Esophagus muscularis mucosa (tissue), 4 donors: ENCODE data around the gene BET1.

Source experiments
- CTCF ChIP-seq, 3 experiments: fragments of 200-600 bp in 2 of 3; fragments of 450-650 bp in 1 of 3; sonication (generic) in 2 of 3; IDR thresholded peaks; one replicate each; pipeline ENCODE4 v1.5.1; 2017 to 2019; ENCODE audit warnings: antibody characterized with exemption in 3 of 3, mild to moderate bottlenecking in 2 of 3, moderate library complexity in 1 of 3
- EP300 ChIP-seq: sonication (generic); formaldehyde crosslinking; IDR thresholded peaks from one replicate; pipeline ENCODE4 v1.6.1; 2017; ENCODE audit warnings: antibody characterized with exemption
- POLR2AphosphoS5 ChIP-seq, 2 donors: sonication (generic); formaldehyde crosslinking; IDR thresholded peaks; one replicate each; pipeline ENCODE4 v1.6.1; 2017; ENCODE audit warnings: antibody characterized with exemption in 2 of 2

GRCh38 chr7:94044806-94045205 lies 40.7 kb upstream of the BET1 start:
- TF ChIP-seq POLR2AphosphoS5 (IDR thresholded peaks at IDR 0.05) (no peak), CTCF (IDR thresholded peaks at IDR 0.05) (no peak), EP300 (no peak)
